ENCODE data around the gene KIAA1671.

KIAA1671 gene

DNA sequence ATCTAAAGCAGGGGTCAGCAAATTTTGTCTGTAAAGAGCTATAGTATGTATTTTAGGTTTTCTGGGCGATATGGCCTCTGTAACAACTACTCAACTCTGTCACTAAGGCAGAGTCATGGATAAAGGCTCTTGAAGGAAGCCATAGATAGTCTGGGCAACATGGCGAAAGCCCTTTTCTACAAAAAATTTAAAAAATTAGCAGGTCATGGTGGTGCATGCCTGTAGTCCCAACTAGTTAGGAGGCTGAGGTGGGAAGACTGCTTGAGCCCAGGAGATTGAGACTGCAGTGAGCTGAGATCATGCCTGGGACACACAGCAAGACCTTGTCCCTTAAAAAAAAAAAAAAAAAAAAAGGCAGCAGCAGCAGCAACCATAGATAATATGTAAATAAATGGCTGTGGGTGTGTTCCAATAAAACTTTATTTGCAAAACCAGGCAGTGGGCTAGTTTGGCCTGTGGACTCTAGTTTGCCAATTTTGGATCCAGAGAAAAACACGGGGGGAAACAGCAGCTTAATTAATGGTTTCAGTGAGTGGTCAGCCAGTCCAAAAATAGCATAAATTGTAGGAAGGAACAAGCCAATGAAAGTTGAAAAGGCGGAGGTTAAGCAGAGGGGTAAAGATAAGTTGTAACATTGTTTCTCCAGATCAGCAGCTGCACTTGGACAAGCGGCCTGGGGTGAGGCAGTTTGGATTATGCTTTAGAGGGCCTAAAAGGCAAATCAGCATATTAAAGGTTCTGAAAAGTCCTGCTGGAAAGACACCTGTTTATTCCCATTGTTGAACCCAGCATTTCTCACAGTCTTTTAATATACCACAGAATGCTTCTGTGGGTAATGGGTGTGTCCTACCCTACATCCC is 62.6 kb downstream of the KIAA1671 start:
- no peak for DNase-seq (ENCODE audit: low spot score)

GRCh38 chr22:25016311-25016710 is 63.8 kb downstream of the KIAA1671 start:
- DNase-seq (ENCODE audit: low spot score): no peak

GRCh38 chr22:25018009-25018408 is 65.5 kb downstream of the KIAA1671 start:
- no peak for DNase-seq (ENCODE audit: low spot score)

- no peak for DNase-seq (ENCODE audit: low spot score)
These were observed 67.1 kb downstream of the KIAA1671 start for GRCh38 chr22:25019427-25020184.

DNA sequence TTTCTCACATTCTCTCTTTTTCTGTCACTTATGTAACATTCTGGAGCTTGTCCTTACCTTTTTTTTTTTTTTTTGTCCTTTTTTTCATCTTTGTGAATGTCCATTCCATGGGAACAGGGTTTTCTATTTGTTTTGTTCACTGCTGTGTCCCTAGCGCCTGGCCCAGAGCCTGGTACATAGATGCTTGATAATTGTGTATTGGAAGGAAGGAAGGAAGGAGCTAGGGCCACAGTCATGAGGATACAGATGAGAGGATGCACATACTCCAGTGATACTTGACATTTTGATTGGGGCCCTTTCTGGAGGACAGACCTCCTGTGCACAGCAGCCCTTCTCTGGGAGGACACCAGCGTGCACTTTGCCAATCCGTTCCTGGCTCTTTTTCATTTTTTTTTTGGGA is 68.9 kb downstream of the KIAA1671 start:
- no peak for DNase-seq (ENCODE audit: low spot score)

GRCh38 chr22:25021976-25022711 is 69.6 kb downstream of the KIAA1671 start:
- DNase-seq (ENCODE audit: low spot score): no peak

- no peak for DNase-seq (ENCODE audit: low spot score)
These were observed 71.4 kb downstream of the KIAA1671 start for GRCh38 chr22:25023879-25024278.

- DNase-seq (ENCODE audit: low spot score): no peak
These were observed 72.4 kb downstream of the KIAA1671 start for GRCh38 chr22:25024895-25025294.

DNA sequence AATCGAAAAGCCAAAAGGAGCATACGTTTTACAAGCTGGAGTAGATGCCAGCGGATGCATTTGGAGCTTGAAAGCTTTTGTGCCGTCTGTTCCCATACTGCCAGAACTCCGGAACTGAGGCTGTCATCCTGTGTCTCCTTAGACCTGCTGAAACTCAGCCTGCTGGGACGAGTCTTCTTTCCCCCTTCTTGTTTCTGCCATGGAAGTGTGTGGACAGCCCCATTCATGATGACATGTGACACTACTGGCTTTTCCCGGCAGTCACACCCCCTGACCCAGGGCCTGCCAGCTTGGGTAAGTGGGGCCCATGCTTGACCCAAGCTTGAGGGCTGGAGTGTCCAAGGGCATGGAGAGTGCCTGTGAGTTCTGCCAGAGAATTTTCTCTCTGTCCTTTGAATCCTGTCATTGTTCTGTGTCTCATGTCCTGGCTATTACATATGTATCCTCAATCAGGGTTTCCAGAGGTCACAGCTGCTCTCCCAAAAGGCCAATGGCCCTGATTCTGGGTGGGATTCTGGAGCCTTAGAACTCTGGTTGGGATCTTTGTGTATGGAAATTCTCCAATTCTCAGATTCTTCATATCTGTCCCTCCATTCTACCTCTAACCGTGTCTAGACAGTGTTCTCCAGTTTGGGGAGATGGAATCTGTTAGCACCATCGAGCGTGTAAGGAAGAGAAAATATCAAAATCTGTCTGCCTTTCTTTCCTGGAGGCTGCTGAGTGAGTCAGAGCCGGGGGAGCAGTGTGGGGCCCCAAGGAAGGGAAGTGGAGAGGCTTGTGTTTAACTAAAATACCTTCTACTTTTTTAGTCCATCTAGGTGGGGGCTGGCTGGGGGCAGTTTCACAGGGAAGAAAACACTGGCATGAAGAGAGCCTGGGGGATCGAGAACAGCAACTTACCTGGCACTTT is 73.2 kb downstream of the KIAA1671 start:
- no peak for DNase-seq (ENCODE audit: low spot score)

DNA sequence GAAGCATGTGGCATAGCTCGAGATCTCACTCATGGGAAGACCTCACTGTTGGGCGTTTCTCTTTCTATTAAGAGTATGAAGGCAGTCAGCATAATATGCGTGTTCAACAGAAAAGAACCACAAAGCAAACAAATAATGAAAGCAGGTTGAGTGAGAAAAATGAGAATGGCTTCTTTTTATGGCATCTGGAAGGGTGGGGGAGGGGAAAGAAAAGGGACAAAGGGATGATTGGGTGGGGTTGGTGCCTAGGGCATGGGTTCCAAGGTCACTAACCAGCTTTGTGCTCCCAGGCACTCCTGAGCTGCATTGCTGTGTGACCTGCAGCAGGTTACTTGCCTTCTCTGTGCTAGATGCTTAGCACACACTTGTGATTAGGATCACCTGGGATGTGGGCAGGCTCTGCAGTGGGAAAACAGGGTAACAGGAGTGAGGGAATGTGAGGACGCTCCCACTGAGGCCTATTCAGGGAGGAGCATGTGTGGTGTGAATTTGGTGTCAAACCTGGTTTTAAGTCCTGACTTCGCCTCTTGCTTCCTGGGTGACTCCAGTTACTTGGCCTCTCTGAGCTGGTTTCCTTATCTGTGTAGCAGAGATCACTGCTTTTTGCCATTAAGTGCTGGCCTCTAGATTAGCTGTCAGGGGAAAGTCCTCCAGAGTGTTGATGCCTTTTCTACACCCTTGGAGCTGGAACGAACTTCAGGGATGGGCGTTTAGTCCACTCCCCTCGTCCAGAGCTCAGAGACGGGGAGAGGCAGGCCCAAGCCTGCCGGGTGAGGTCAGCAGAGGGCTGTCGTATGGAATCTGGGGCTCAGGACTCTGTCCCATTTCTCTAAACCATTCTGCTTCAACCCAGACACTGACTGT is 74.8 kb downstream of the KIAA1671 start:
- DNase-seq (ENCODE audit: low spot score): no peak

DNA sequence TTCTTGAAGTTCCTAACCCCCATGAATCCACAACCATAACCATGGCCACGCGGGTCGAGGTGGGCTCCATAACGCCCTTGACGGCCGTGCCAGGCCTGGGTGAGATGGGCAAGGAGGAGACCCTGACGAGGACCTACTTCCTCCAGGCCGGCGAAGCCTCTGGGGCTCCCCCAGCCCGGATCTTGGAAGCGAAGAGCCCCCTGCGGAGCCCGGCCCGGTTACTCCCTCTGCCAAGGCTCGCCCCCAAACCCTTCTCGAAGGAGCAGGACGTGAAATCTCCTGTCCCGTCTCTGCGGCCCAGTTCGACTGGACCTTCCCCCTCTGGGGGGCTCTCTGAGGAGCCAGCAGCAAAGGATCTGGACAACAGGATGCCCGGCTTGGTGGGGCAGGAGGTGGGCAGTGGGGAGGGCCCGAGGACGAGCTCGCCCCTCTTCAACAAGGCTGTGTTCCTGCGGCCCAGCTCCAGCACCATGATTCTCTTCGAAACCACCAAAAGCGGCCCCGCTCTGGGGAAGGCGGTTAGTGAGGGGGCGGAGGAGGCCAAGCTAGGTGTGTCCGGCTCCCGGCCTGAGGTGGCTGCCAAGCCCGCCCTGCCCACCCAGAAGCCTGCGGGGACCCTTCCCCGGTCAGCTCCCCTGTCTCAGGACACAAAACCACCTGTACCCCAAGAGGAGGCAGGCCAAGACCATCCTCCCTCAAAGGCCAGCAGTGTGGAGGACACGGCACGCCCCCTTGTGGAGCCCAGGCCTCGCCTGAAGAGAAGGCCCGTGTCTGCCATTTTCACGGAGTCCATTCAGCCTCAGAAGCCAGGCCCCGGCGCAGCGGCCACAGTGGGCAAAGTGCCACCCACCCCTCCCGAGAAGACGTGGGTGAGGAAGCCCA is 75.7 kb downstream of the KIAA1671 start:
- DNase-seq (ENCODE audit: low spot score): no peak

- DNase-seq (ENCODE audit: low spot score): no peak
These were observed 76.3 kb downstream of the KIAA1671 start for GRCh38 chr22:25028841-25029141.

DNA sequence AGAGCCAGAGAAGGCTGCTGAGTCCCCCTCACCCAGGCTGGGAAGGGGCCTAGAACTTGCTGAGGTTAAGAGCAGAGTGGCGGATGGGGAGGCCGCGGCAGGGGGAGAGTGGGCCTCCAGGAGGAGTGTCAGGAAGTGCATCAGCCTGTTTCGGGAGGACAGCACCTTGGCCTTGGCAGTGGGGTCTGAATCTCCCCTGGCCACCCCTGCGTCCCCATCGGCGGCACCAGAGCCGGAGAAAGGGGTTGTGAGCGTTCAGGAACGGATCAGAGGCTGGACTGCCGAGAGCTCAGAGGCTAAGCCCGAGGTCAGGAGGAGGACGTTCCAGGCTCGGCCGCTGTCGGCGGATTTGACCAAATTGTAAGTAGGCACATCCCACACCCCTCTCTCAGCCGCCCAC is 76.7 kb downstream of the KIAA1671 start:
- no peak for DNase-seq (ENCODE audit: low spot score)

GRCh38 chr22:25030636-25031035 is 78.1 kb downstream of the KIAA1671 start:
- DNase-seq (ENCODE audit: low spot score): no peak

GRCh38 chr22:25032066-25032465 is 79.5 kb downstream of the KIAA1671 start:
- DNase-seq (ENCODE audit: low spot score): no peak

- no peak for DNase-seq (ENCODE audit: low spot score)
These were observed 83.2 kb downstream of the KIAA1671 start for GRCh38 chr22:25035715-25036114.

DNA sequence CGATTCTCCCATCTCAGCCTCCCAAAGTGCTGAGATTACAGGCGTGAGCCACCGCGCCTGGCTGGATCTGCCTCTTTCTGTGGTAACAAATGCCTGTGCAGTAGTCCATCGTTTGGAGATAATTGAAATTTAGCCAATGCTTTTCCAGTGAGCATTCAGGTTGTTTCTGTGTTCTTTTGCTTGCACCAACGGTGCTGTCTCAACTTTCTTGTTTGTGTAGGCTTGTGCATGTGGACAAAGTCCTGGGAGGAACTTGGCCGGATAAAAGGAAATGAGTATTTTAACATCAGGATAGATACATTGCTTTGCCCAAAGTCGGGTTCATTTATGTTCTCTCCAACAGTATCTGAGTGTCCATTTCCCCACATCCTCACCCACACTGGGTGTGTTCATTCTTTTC is 85.7 kb downstream of the KIAA1671 start:
- DNase-seq (ENCODE audit: low spot score): no peak

DNA sequence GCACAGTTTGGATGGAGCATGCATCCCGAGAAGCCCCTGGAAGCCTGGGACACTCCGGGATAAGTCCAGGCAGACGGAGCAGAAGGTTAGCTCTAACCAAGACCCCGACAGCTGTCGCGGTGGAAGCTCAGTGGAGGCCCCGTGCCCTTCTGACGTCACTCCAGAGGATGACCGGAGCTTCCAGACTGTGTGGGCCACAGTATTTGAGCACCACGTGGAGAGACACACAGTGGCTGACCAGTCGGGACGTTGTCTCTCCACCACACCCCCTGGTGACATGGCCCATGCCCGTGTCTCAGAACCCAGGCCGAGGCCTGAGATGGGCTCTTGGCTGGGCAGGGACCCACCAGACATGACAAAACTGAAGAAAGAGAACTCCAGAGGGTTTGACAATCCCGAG is 86.3 kb downstream of the KIAA1671 start:
- DNase-seq (ENCODE audit: low spot score): no peak

GRCh38 chr22:25039255-25039654 is 86.7 kb downstream of the KIAA1671 start:
- no peak for DNase-seq (ENCODE audit: low spot score)

GRCh38 chr22:25039754-25040153 is 87.2 kb downstream of the KIAA1671 start:
- no peak for DNase-seq (ENCODE audit: low spot score)
